ENCODE data around the gene ZSCAN9. TPM values are rescaled to one million over a fixed set of nuclear protein-coding genes. Genes with fewer than 3 reads are reported as not detected.

The ZSCAN9 gene
- total and polyA plus RNA-seq, 2 of the 13 experiments (the other 11 are each of a cell fraction or from before 2014, with no cell fraction given), result 14.6 to 17.8 TPM

DNA sequence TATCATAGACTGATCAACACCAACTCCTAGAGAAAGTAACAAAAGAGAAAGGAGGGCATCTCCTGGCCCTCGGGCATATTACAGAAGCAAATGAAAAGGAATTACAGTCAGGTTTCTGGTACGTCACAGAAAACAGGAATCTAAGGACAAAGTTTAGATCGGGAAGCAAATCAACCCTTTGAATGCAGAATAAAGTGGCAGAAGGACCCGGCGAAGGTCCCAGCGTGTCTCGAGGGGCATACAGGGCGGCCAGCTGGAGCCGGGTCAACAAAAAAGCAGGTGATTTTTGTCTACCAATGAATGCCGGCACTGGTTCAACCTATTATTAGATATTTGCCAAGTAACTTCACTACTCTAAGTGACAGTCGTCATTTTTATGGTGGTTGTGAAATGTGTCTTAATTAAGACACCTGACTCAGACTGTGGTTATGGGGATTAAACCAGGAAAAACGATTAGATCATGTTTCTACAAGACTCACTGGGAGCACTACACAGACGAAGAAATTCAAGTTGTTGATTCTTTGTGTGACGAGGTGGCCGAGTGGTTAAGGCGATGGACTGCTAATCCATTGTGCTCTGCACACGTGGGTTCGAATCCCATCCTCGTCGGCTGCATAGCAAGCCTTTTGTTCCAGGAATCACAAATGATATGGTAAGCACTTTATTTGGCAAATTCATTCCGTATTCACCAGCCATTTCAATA, 12.4 kb upstream of the ZSCAN9 start (continued):
- TF ChIP-seq NFRKB (IDR thresholded peaks at IDR 0.05) (no peak), TFE3 (CRISPR knock-in tag; IDR thresholded peaks at IDR 0.05) (peak; percentile 65; the same call in 1 of the 2 replicates), ZC3H4 (CRISPR knock-in tag; IDR thresholded peaks at IDR 0.05; ENCODE audit: borderline replicate concordance) (no peak), ZNF329 (CRISPR knock-in tag; IDR thresholded peaks at IDR 0.05; ENCODE audit: low read depth) (no peak), BORCS8-MEF2B (CRISPR knock-in tag; IDR thresholded peaks at IDR 0.05) (0 out of 2 replicates have a peak, but pooled peaks have one; percentile 30), ATRX (CRISPR knock-in tag; IDR thresholded peaks at IDR 0.05; ENCODE audit: borderline replicate concordance) (no peak), NR1H2 (CRISPR knock-in tag; IDR thresholded peaks at IDR 0.05; ENCODE audit: borderline replicate concordance, low read depth) (no peak), TRIM22 (IDR thresholded peaks at IDR 0.05) (no peak), KDM1A (CRISPR knock-in tag; IDR thresholded peaks at IDR 0.05) (peak; percentile 79; the same call in 1 of the 2 replicates), NR2F2 (IDR thresholded peaks at IDR 0.05; ENCODE audit: borderline replicate concordance, low read depth) (peak; percentile 32; the same call in 1 of the 2 replicates), ARID5B (CRISPR knock-in tag; IDR thresholded peaks at IDR 0.05) (peak; percentile 79)
- TF ChIP-seq, protein P1, sequence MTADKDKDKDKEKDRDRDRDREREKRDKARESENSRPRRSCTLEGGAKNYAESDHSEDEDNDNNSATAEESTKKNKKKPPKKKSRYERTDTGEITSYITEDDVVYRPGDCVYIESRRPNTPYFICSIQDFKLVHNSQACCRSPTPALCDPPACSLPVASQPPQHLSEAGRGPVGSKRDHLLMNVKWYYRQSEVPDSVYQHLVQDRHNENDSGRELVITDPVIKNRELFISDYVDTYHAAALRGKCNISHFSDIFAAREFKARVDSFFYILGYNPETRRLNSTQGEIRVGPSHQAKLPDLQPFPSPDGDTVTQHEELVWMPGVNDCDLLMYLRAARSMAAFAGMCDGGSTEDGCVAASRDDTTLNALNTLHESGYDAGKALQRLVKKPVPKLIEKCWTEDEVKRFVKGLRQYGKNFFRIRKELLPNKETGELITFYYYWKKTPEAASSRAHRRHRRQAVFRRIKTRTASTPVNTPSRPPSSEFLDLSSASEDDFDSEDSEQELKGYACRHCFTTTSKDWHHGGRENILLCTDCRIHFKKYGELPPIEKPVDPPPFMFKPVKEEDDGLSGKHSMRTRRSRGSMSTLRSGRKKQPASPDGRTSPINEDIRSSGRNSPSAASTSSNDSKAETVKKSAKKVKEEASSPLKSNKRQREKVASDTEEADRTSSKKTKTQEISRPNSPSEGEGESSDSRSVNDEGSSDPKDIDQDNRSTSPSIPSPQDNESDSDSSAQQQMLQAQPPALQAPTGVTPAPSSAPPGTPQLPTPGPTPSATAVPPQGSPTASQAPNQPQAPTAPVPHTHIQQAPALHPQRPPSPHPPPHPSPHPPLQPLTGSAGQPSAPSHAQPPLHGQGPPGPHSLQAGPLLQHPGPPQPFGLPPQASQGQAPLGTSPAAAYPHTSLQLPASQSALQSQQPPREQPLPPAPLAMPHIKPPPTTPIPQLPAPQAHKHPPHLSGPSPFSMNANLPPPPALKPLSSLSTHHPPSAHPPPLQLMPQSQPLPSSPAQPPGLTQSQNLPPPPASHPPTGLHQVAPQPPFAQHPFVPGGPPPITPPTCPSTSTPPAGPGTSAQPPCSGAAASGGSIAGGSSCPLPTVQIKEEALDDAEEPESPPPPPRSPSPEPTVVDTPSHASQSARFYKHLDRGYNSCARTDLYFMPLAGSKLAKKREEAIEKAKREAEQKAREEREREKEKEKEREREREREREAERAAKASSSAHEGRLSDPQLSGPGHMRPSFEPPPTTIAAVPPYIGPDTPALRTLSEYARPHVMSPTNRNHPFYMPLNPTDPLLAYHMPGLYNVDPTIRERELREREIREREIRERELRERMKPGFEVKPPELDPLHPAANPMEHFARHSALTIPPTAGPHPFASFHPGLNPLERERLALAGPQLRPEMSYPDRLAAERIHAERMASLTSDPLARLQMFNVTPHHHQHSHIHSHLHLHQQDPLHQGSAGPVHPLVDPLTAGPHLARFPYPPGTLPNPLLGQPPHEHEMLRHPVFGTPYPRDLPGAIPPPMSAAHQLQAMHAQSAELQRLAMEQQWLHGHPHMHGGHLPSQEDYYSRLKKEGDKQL (CRISPR knock-in tag; IDR thresholded peaks at IDR 0.05; ENCODE audit: low read depth), result no peak
- TF ChIP-seq, protein P2, sequence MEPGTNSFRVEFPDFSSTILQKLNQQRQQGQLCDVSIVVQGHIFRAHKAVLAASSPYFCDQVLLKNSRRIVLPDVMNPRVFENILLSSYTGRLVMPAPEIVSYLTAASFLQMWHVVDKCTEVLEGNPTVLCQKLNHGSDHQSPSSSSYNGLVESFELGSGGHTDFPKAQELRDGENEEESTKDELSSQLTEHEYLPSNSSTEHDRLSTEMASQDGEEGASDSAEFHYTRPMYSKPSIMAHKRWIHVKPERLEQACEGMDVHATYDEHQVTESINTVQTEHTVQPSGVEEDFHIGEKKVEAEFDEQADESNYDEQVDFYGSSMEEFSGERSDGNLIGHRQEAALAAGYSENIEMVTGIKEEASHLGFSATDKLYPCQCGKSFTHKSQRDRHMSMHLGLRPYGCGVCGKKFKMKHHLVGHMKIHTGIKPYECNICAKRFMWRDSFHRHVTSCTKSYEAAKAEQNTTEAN (CRISPR knock-in tag; conservative IDR thresholded peaks at IDR 0.05), result 0 out of 2 replicates have a peak, but pooled peaks have one; percentile 36
